H1 (cell line): ENCODE data around the gene OR2AG2. TPM values are rescaled to one million over a fixed set of nuclear protein-coding genes. Genes with fewer than 3 reads are reported as not detected.

Experiments used
- CTCF ChIA-PET: fragments of 300-600 bp; sonication (Branson Sonifier 250); formaldehyde crosslinking; loops from one replicate; lab custom pipeline; 2021; ENCODE audit not compliant: partially characterized antibody; lab: Charles Lee
- POLR2A ChIA-PET: fragments of 300-600 bp; sonication (Branson Sonifier 250); formaldehyde crosslinking; loops from one replicate; lab custom pipeline; 2021; ENCODE audit warnings: inconsistent platforms; ENCODE audit not compliant: partially characterized antibody; lab: Charles Lee
- DNase-seq, 2 experiments: peaks; one replicate each; pipeline versions ENCODE4 v3.0.0 to v3.0.0-alpha.2; 2010 to 2022; ENCODE audit warnings: low spot score in 2 of 2, low read depth in 1 of 2, mixed read lengths in 1 of 2
- FAIRE-seq: peaks from 2 replicates; lab custom pipeline; 2011; peaks lifted over from hg19 to GRCh38; lab: Jason Lieb, UNC
- H2AFZ ChIP-seq: 2 replicates; pipeline ENCODE4 v1.8.1; 2012; ENCODE audit warnings: low read length, inconsistent platforms
- H2AK5ac ChIP-seq: 2 replicates; pipeline ENCODE4 v1.6.1; 2013; ENCODE audit warnings: low read depth, low read length
- H2BK120ac ChIP-seq: replicated peaks from 2 replicates; pipeline ENCODE3; 2013; ENCODE audit warnings: low read depth, low read length, inconsistent platforms
- H2BK12ac ChIP-seq: 2 replicates; pipeline ENCODE4 v1.6.1; 2013; ENCODE audit warnings: low read depth, low read length
- H2BK15ac ChIP-seq: 2 replicates; pipeline ENCODE4 v1.6.1; 2013; ENCODE audit warnings: low read length
- H2BK20ac ChIP-seq: 2 replicates; pipeline ENCODE4 v1.6.1; 2013; ENCODE audit warnings: low read length
- H2BK5ac ChIP-seq: 2 replicates; pipeline ENCODE4 v1.6.1; 2013; ENCODE audit warnings: low read depth, low read length
- H3K14ac ChIP-seq: 2 replicates; pipeline ENCODE4 v1.6.1; 2013; ENCODE audit warnings: inconsistent platforms; ENCODE audit not compliant: insufficient read length
- H3K18ac ChIP-seq: 2 replicates; pipeline ENCODE4 v1.6.1; 2013; ENCODE audit warnings: low read length; ENCODE audit errors: extremely low read depth
- H3K23ac ChIP-seq: 2 replicates; pipeline ENCODE4 v1.6.1; 2013; ENCODE audit warnings: inconsistent platforms; ENCODE audit not compliant: insufficient read length
- H3K23me2 ChIP-seq: 2 replicates; pipeline ENCODE4 v1.6.1; 2013; ENCODE audit warnings: low read depth, low read length
- H3K27ac ChIP-seq: 2 replicates; pipeline ENCODE4 v1.6.1; 2011; ENCODE audit warnings: low read depth, low read length, inconsistent platforms
- H3K27me3 ChIP-seq, 4 experiments: replicated peaks in 1 of 4; 1 replicate in 1 of 4; 2 replicates in 3 of 4; pipeline versions ENCODE4 v1.6.1 to v1.8.1; 2011 to 2013; ENCODE audit warnings: low read length in 3 of 4, mild to moderate bottlenecking in 3 of 4, inconsistent platforms in 2 of 4, mixed read lengths in 2 of 4, moderate library complexity in 1 of 4; ENCODE audit not compliant: control insufficient read depth in 3 of 4, insufficient read depth in 3 of 4; ENCODE audit errors: extremely low read depth in 1 of 4
- H3K36me3 ChIP-seq, 4 experiments: 2 replicates each; pipeline versions ENCODE4 v1.6.1 to v1.8.1; 2011 to 2013; ENCODE audit warnings: mild to moderate bottlenecking in 4 of 4, low read length in 3 of 4, moderate library complexity in 2 of 4, control low read depth in 1 of 4, inconsistent platforms in 1 of 4; ENCODE audit not compliant: insufficient read depth in 4 of 4, control insufficient read depth in 2 of 4
- H3K4ac ChIP-seq: replicated peaks from 2 replicates; pipeline ENCODE3; 2013; ENCODE audit warnings: low read length, low read depth, mixed read lengths, inconsistent platforms; ENCODE audit not compliant: insufficient read length
- H3K4me1 ChIP-seq, 4 experiments: replicated peaks in 1 of 4; 1 replicate in 1 of 4; 2 replicates in 3 of 4; pipeline versions ENCODE4 v1.6.1 to v1.8.1; 2011 to 2013; ENCODE audit warnings: low read length in 3 of 4, inconsistent platforms in 2 of 4, mixed read lengths in 1 of 4; ENCODE audit not compliant: insufficient read depth in 4 of 4, control insufficient read depth in 3 of 4
- H3K4me2 ChIP-seq, 2 experiments: 2 replicates each; pipeline versions ENCODE4 v1.6.1 to v1.8.1; 2011 to 2013; ENCODE audit warnings: low read depth in 2 of 2, low read length in 2 of 2, control low read depth in 1 of 2, inconsistent platforms in 1 of 2, mild to moderate bottlenecking in 1 of 2; ENCODE audit not compliant: insufficient read depth in 1 of 2
- H3K4me3 ChIP-seq, 4 experiments: fragments of 200-600, 300-600 bp in 1 of 4; sonication (generic), shearing (Covaris generic), sonication (Bioruptor Twin) in 1 of 4; 2 replicates each; pipeline versions ENCODE4 v1.5.1 to v1.8.1; 2011 to 2016; ENCODE audit warnings: low read length in 4 of 4, low read depth in 3 of 4, control low read depth in 2 of 4, inconsistent platforms in 2 of 4, mild to moderate bottlenecking in 2 of 4, mixed read lengths in 1 of 4, moderate library complexity in 1 of 4; ENCODE audit not compliant: insufficient read depth in 2 of 4; ENCODE audit errors: extremely low read depth in 1 of 4
- H3K56ac ChIP-seq: replicated peaks from 2 replicates; pipeline ENCODE3; 2013; ENCODE audit warnings: low read depth, mild to moderate bottlenecking, mixed read lengths, low read length, inconsistent platforms; ENCODE audit not compliant: insufficient read length
- H3K79me1 ChIP-seq: 2 replicates; pipeline ENCODE4 v1.6.1; 2013; ENCODE audit warnings: low read depth, low read length, control low read depth
- H3K79me2 ChIP-seq, 2 experiments: 2 replicates each; pipeline versions ENCODE4 v1.6.1 to v1.8.1; 2012 to 2013; ENCODE audit warnings: low read length in 2 of 2, mild to moderate bottlenecking in 2 of 2, inconsistent platforms in 1 of 2; ENCODE audit not compliant: insufficient read depth in 2 of 2, control insufficient read depth in 1 of 2
- H3K9ac ChIP-seq, 4 experiments: replicated peaks in 1 of 4; 1 replicate in 1 of 4; 2 replicates in 3 of 4; pipeline versions ENCODE4 v1.6.1 to v1.8.1; 2011 to 2013; ENCODE audit warnings: low read depth in 3 of 4, low read length in 3 of 4, control low read depth in 2 of 4, mild to moderate bottlenecking in 2 of 4, moderate library complexity in 2 of 4, inconsistent platforms in 1 of 4; ENCODE audit errors: extremely low read depth in 1 of 4
- H3K9me3 ChIP-seq, 2 experiments: 2 replicates each; pipeline versions ENCODE4 v1.6.1 to v1.8.1; 2012 to 2013; ENCODE audit warnings: mild to moderate bottlenecking in 2 of 2, moderate library complexity in 2 of 2, control low read depth in 1 of 2, inconsistent platforms in 1 of 2, low read depth in 1 of 2, low read length in 1 of 2, mixed read lengths in 1 of 2; ENCODE audit not compliant: insufficient read depth in 2 of 2
- H4K20me1 ChIP-seq, 2 experiments: replicated peaks in 1 of 2; 2 replicates each; pipeline versions ENCODE3 to v1.8.1; 2011 to 2013; ENCODE audit warnings: inconsistent platforms in 2 of 2, low read length in 2 of 2, mild to moderate bottlenecking in 1 of 2; ENCODE audit not compliant: insufficient read depth in 2 of 2, control insufficient read depth in 1 of 2
- H4K5ac ChIP-seq: 2 replicates; pipeline ENCODE4 v1.6.1; 2013; ENCODE audit warnings: low read length, low read depth, mixed read lengths, inconsistent platforms; ENCODE audit not compliant: insufficient read length
- H4K8ac ChIP-seq: 2 replicates; pipeline ENCODE4 v1.8.0; 2013; ENCODE audit warnings: mild to moderate bottlenecking, moderate library complexity, low read length, inconsistent platforms; ENCODE audit not compliant: insufficient read depth; ENCODE audit errors: extremely low read depth
- H4K91ac ChIP-seq: replicated peaks from 2 replicates; pipeline ENCODE3; 2013; ENCODE audit warnings: low read length, mixed read lengths, inconsistent platforms; ENCODE audit not compliant: insufficient read length
- CTBP2 ChIP-seq: IDR thresholded peaks from 2 replicates; pipeline ENCODE4 v1.7.0; 2011; ENCODE audit warnings: borderline replicate concordance, mild to moderate bottlenecking, moderate library complexity, mixed read lengths, low read length; ENCODE audit not compliant: insufficient read depth, insufficient read length
- KDM1A ChIP-seq: fragments of 200-600, 300-600 bp; sonication (generic); IDR thresholded peaks from 2 replicates; pipeline ENCODE4 v1.7.1; 2016; ENCODE audit warnings: mild to moderate bottlenecking, low read length, borderline replicate concordance
- TBP ChIP-seq: IDR thresholded peaks from 2 replicates; pipeline ENCODE4 v1.6.1; 2011; ENCODE audit warnings: low read depth, low read length, improper control_type of control experiment
- WGBS, 2 experiments: shearing (Covaris generic) in 1 of 2; methylation state at CpG; one replicate each; pipeline versions ENCODE4 v1.1.6 to v1.1.7; 2013 to 2015; ENCODE audit warnings: low lambda C conversion rate in 2 of 2, mixed read lengths in 2 of 2, inconsistent platforms in 1 of 2, low coverage in 1 of 2, missing lambda C conversion rate in 1 of 2; ENCODE audit not compliant: insufficient replicate concordance in 2 of 2, insufficient coverage in 1 of 2, insufficient read length in 1 of 2; ENCODE audit errors: extremely low coverage in 1 of 2, missing lambda C conversion rate in 1 of 2; 5-methylcytosine and 5-hydroxymethylcytosine counted together
- polyA plus RNA-seq, 7 experiments: library from polyadenylated mRNA; depleted of rRNA in 3 of 7; stranded (reverse) in 5 of 7; unstranded in 2 of 7; fragments of >200 nt in 5 of 7; fragments of 200-250 nt in 2 of 7; gene quantifications; 1 replicate in 5 of 7; 2 replicates in 1 of 7; 4 replicates in 1 of 7; pipeline versions ENCODE4 v1.2.1 to v1.2.3, GENCODE V29; 2011 to 2013; ENCODE audit warnings: missing spikeins in 2 of 7, mixed read lengths in 2 of 7
- total RNA-seq: library from RNA; stranded (reverse); fragmentation: NEBNext Ultra II Directional; extraction: Animal tissue kit (Norgen Biotek cat#: 25700); gene quantifications from 2 replicates; pipeline ENCODE4 v1.2.1, GENCODE V29; 2021
- TF ChIP-seq, protein P1 (sequence below): IDR thresholded peaks from 2 replicates; pipeline ENCODE4 v1.6.1; 2011; ENCODE audit warnings: low read depth, mild to moderate bottlenecking, low read length; ENCODE audit not compliant: insufficient read depth

OR2AG2 gene
- total and polyA plus RNA-seq, 2 of the 8 experiments (the other 6 are each of a cell fraction or from before 2014, with no cell fraction given): 0.22 to 0.74 TPM

DNA sequence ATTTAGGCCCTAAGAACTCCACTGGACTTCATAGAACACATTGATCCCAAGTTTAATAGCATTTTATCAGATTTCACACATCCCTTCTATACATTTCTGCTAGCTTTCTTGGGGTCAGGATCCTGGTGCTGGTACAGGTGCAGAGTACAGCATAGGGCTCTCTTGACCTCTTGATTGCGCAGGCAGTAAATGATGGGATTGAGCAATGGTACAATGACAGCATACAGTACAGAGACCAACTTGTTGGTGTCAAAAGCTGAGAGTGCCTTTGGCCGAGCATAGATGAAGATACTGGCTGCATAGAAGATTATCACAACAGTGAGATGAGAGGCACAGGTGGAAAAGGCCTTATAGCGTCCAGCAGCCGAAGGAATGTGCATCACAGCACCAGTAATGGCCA is 22.9 kb upstream of the OR2AG2 start:
- WGBS, 2 experiments: 92% methylated on average over 4 of the region's 4 CpGs; no CpG with 5 or more reads in 1 of the 2 experiments
- no peak for FAIRE-seq
- H3K4ac ChIP-seq: no peak overlapping the region

More for the DNA sequence above, 22.9 kb upstream of the OR2AG2 start:
- DNase-seq: no peak
- H3K27me3 ChIP-seq: no peaks in the 10 kb centered on the region
- no peaks in the 10 kb centered on the region for H3K79me1 ChIP-seq
- no peak overlapping the region for H2BK15ac ChIP-seq
- H3K4me3 ChIP-seq: no peak overlapping the region
- H3K9me3 ChIP-seq: peaks cover 0 to 1% of the 10 kb centered on the region in 2 experiments; a peak in 1 of 4 replicates
- H3K18ac ChIP-seq: no peak overlapping the region
- no peak overlapping the region for H4K8ac ChIP-seq
- H3K4me2 ChIP-seq: no peak overlapping the region
- CTCF ChIA-PET: interaction anchor here (2.6 to 4.2 kb wide), 2 partner anchors 18 to 39 kb away, joined by 9 to 22 read pairs; no protein-coding TSS in a partner anchor
- no peaks in the 10 kb centered on the region for H4K20me1 ChIP-seq
- H2BK5ac ChIP-seq: no peak overlapping the region
- no peak overlapping the region for H2BK20ac ChIP-seq
- POLR2A ChIA-PET: no interaction called here
- no peak overlapping the region for H3K56ac ChIP-seq
- H3K79me2 ChIP-seq: no peaks in the 10 kb centered on the region
- no peak overlapping the region for H3K14ac ChIP-seq
- H3K9ac ChIP-seq: no peak overlapping the region
- no peak overlapping the region for H4K5ac ChIP-seq
- no peaks in the 10 kb centered on the region for H3K23me2 ChIP-seq
- H3K23ac ChIP-seq: no peak overlapping the region
- H3K36me3 ChIP-seq: no peaks in the 10 kb centered on the region
- TF ChIP-seq CTBP2 (no peak), TBP (no peak), KDM1A (no peak)
- TF ChIP-seq, protein P1, sequence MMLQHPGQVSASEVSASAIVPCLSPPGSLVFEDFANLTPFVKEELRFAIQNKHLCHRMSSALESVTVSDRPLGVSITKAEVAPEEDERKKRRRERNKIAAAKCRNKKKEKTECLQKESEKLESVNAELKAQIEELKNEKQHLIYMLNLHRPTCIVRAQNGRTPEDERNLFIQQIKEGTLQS: no peak
- no peak overlapping the region for H3K27ac ChIP-seq
- no peak overlapping the region for H2BK12ac ChIP-seq
- H2BK120ac ChIP-seq: no peak overlapping the region
- H3K4me1 ChIP-seq: no peaks in the 10 kb centered on the region
- no peak overlapping the region for H4K91ac ChIP-seq
- H2AK5ac ChIP-seq: no peak overlapping the region
- no peak overlapping the region for H2AFZ ChIP-seq
